ENCODE results near the gene KDM5B.

GRCh38 chr1:202691816-202692215, 116.4 kb downstream of the KDM5B start:
- TF ChIP-seq PBX3 (CRISPR knock-in tag; IDR thresholded peaks at IDR 0.05) (no peak), CTCF (tag by site-specific recombination; IDR thresholded peaks at IDR 0.05) (no peak), ZNF791 (tag by site-specific recombination; IDR thresholded peaks at IDR 0.05) (no peak), ZNF280D (tag by site-specific recombination; IDR thresholded peaks at IDR 0.05) (no peak), ZBTB11 (tag by site-specific recombination; conservative IDR thresholded peaks at IDR 0.05; ENCODE audit: low read depth) (no peak), ZNF311 (tag by site-specific recombination; IDR thresholded peaks at IDR 0.05; ENCODE audit: borderline replicate concordance) (no peak), ZNF624 (tag by site-specific recombination; IDR thresholded peaks at IDR 0.05) (no peak), GLI4 (tag by site-specific recombination; IDR thresholded peaks at IDR 0.05) (no peak), KLF10 (tag by site-specific recombination; IDR thresholded peaks at IDR 0.05) (no peak), ZBTB8A (tag by site-specific recombination; IDR thresholded peaks at IDR 0.05) (no peak), ZEB2 (tag by site-specific recombination; IDR thresholded peaks at IDR 0.05) (no peak), KLF16 (tag by site-specific recombination; IDR thresholded peaks at IDR 0.05) (no peak), ZNF140 (tag by site-specific recombination; IDR thresholded peaks at IDR 0.05) (no peak), ZNF362 (tag by site-specific recombination; IDR thresholded peaks at IDR 0.05) (no peak)

Measured in HEK293 (cell line).